Endothelial cell (in vitro differentiated cells): Measurements from ENCODE around the gene ISX. TPM values are rescaled to one million over a fixed set of nuclear protein-coding genes. Genes with fewer than 3 reads are reported as not detected.
"Not testable (repeated sequence)": the region's sequence is repeated elsewhere in the genome, so short reads cannot be mapped to it uniquely, and the experiment has no call there.

Experiments used
- DNase-seq: peaks from one replicate; pipeline ENCODE4 v3.0.0; 2021; ENCODE audit warnings: low spot score
- H3K27ac Mint-ChIP-seq: one replicate; pipeline ENCODE4 v1.8.0; 2021; ENCODE audit warnings: mixed read lengths, inconsistent platforms; ENCODE audit not compliant: unreplicated experiment
- H3K27me3 Mint-ChIP-seq: one replicate; pipeline ENCODE4 v1.8.0; 2021; ENCODE audit warnings: mild to moderate bottlenecking, moderate library complexity, mixed read lengths, inconsistent platforms; ENCODE audit not compliant: unreplicated experiment
- H3K36me3 Mint-ChIP-seq: one replicate; pipeline ENCODE4 v1.8.0; 2021; ENCODE audit warnings: mild to moderate bottlenecking, low read depth, mixed read lengths, inconsistent platforms; ENCODE audit not compliant: unreplicated experiment
- H3K4me1 Mint-ChIP-seq: one replicate; pipeline ENCODE4 v1.8.0; 2021; ENCODE audit warnings: mild to moderate bottlenecking, mixed read lengths, inconsistent platforms; ENCODE audit not compliant: unreplicated experiment
- H3K4me3 Mint-ChIP-seq: one replicate; pipeline ENCODE4 v1.8.0; 2021; ENCODE audit warnings: mild to moderate bottlenecking, mixed read lengths, inconsistent platforms; ENCODE audit not compliant: unreplicated experiment
- H3K9me3 Mint-ChIP-seq: one replicate; pipeline ENCODE4 v1.8.0; 2021; ENCODE audit warnings: mixed read lengths, inconsistent platforms; ENCODE audit not compliant: unreplicated experiment
- CTCF ChIP-seq: fragments of 200-600 bp; sonication (generic); IDR thresholded peaks from one replicate; pipeline ENCODE4 v1.5.0; 2021; ENCODE audit warnings: antibody characterized with exemption; ENCODE audit not compliant: unreplicated experiment
- total RNA-seq: library from RNA; stranded (reverse); fragmentation: NEBNext Ultra II Directional; extraction: Animal tissue kit (Norgen Biotek cat#: 25700); gene quantifications from one replicate; pipeline ENCODE4 v1.2.1, GENCODE V29; 2021; ENCODE audit not compliant: unreplicated experiment

The ISX gene
- total RNA-seq, 1 donor from 2014 or later: not detected

GRCh38 chr22:35022291-35022690 is 43.7 kb upstream of the ISX start:
- Mint-ChIP-seq H3K27ac (no peak overlapping the region), H3K9me3 (peaks cover 11% of the 10 kb centered on the region)

GRCh38 chr22:35023692-35024363 is 42.1 kb upstream of the ISX start:
- H3K27ac Mint-ChIP-seq: no peak overlapping the region
- H3K36me3 Mint-ChIP-seq: no peaks in the 10 kb centered on the region
- no peak overlapping the region for H3K4me3 Mint-ChIP-seq
- peaks cover 10% of the 10 kb centered on the region for H3K9me3 Mint-ChIP-seq
- peak; percentile 85 for DNase-seq
- TF ChIP-seq CTCF: peak; percentile 92
- H3K27me3 Mint-ChIP-seq: peaks cover 9% of the 10 kb centered on the region
- H3K4me1 Mint-ChIP-seq: no peaks in the 10 kb centered on the region

More at GRCh38 chr22:35022291-35022690, 43.7 kb upstream of the ISX start:
- Mint-ChIP-seq H3K4me3 (no peak overlapping the region), H3K27me3 (peaks cover 14% of the 10 kb centered on the region), H3K4me1 (no peaks in the 10 kb centered on the region), H3K36me3 (no peaks in the 10 kb centered on the region)
- no peak for DNase-seq
- TF ChIP-seq CTCF: no peak

- no peaks in the 10 kb centered on the region for H3K36me3 Mint-ChIP-seq
- H3K4me3 Mint-ChIP-seq: no peak overlapping the region
- DNase-seq: no peak
- no peaks in the 10 kb centered on the region for H3K4me1 Mint-ChIP-seq
- peaks cover 8% of the 10 kb centered on the region for H3K27me3 Mint-ChIP-seq
- H3K9me3 Mint-ChIP-seq: peaks cover 10% of the 10 kb centered on the region
- no peak overlapping the region for H3K27ac Mint-ChIP-seq
- peak; percentile 18 for TF ChIP-seq CTCF
Measured at GRCh38 chr22:35024364-35024692, 41.6 kb upstream of the ISX start.

- not testable (repeated sequence) for H3K27me3 Mint-ChIP-seq, H3K9me3 Mint-ChIP-seq, DNase-seq, H3K36me3 Mint-ChIP-seq, H3K4me1 Mint-ChIP-seq, H3K4me3 Mint-ChIP-seq, H3K27ac Mint-ChIP-seq
Measured at GRCh38 chr22:35030112-35030511, 35.8 kb upstream of the ISX start.

GRCh38 chr22:35032571-35032970 is 33.4 kb upstream of the ISX start:
- H3K27ac Mint-ChIP-seq: no peak overlapping the region
- no peak for DNase-seq
- peaks cover 8% of the 10 kb centered on the region for H3K9me3 Mint-ChIP-seq
- H3K4me1 Mint-ChIP-seq: no peaks in the 10 kb centered on the region
- H3K27me3 Mint-ChIP-seq: peaks cover 2% of the 10 kb centered on the region
- TF ChIP-seq CTCF: no peak
- no peaks in the 10 kb centered on the region for H3K36me3 Mint-ChIP-seq
- H3K4me3 Mint-ChIP-seq: no peak overlapping the region
